AG04449 (cell line): ENCODE data around the gene BCLAF1.

Experiments
- CTCF ChIA-PET: fragments of 350-600 bp; formaldehyde crosslinking; extraction: SDS; loops from one replicate; lab custom pipeline; 2021; ENCODE audit warnings: antibody characterized with exemption; lab: Yijun Ruan, JAX
- POLR2A ChIA-PET: fragments of 400-600, 350-600 bp; formaldehyde crosslinking; extraction: SDS; loops from one replicate; lab custom pipeline; 2020; ENCODE audit warnings: antibody characterized with exemption, inconsistent platforms; lab: Yijun Ruan, JAX
- DNase-seq: peaks from one replicate; pipeline ENCODE4 v3.0.0-alpha.2; 2010; ENCODE audit warnings: low read depth, low spot score
- H3K4me3 ChIP-seq: 2 replicates; pipeline ENCODE4 v1.5.1; 2011; ENCODE audit warnings: low read depth, mild to moderate bottlenecking, control low read depth, low read length
- CTCF ChIP-seq: IDR thresholded peaks from one replicate; pipeline ENCODE4 v1.5.1; 2011; ENCODE audit warnings: mild to moderate bottlenecking, moderate library complexity, low read length, control low read depth, inconsistent platforms; ENCODE audit not compliant: insufficient read depth; ENCODE audit errors: missing control alignments

Gene BCLAF1

GRCh38 chr6:136250686-136251008 is 39.0 kb downstream of the BCLAF1 start:
- H3K4me3 ChIP-seq: peak overlapping the region; percentile 96
- no peak for DNase-seq
- CTCF ChIA-PET: interaction anchor here (0.8 to 1.5 kb wide), 6 partner anchors 11 to 745 kb away, joined by 3 to 5 read pairs (median 4); no protein-coding TSS in a partner anchor
- POLR2A ChIA-PET: interaction anchor here (0.6 to 1.7 kb wide), 4 partner anchors 24 to 752 kb away, joined by 3 to 11 read pairs (median 4); partner anchors contain the start of gene BCLAF1
- TF ChIP-seq CTCF: no peak

GRCh38 chr6:136249811-136250685 is 39.6 kb downstream of the BCLAF1 start, which contains the start of gene MTFR2:
MTFR2 (minus strand) TSS chr6:136250311; CDS start chr6:136249099, 1,212 bp downstream.
- no peak for TF ChIP-seq CTCF
- ChIA-PET CTCF (interaction anchor here (0.8 to 1.5 kb wide), 7 partner anchors 11 to 744 kb away, joined by 3 to 5 read pairs (median 3); no protein-coding TSS in a partner anchor), POLR2A (interaction anchor here (0.6 to 1.7 kb wide), 4 partner anchors 24 to 752 kb away, joined by 3 to 11 read pairs (median 4); partner anchors contain the start of gene BCLAF1)
- DNase-seq: peak; percentile 95
- peak within 1 kb of the TSS; percentile 96 for H3K4me3 ChIP-seq

- TF ChIP-seq CTCF: no peak
- no peak for DNase-seq
- peak overlapping the region; percentile 96 for H3K4me3 ChIP-seq
- CTCF ChIA-PET: interaction anchor here (0.9 kb wide), 1 partner anchor 23 kb away, joined by 3 read pairs; no protein-coding TSS in a partner anchor
- POLR2A ChIA-PET: interaction anchor here (1.7 kb wide), 1 partner anchor 751 kb away, joined by 5 read pairs; no protein-coding TSS in a partner anchor
Measured at GRCh38 chr6:136249336-136249735, 40.3 kb downstream of the BCLAF1 start.

GRCh38 chr6:136244061-136244616 is 45.5 kb downstream of the BCLAF1 start:
- ChIA-PET CTCF (interaction anchor here (0.6 to 1.5 kb wide), 4 partner anchors 10 to 738 kb away, joined by 3 to 10 read pairs (median 4); no protein-coding TSS in a partner anchor), POLR2A (no interaction called here)
- H3K4me3 ChIP-seq: no peak overlapping the region
- no peak for TF ChIP-seq CTCF
- peak; percentile 46 for DNase-seq

GRCh38 chr6:136236466-136237293 is 53.0 kb downstream of the BCLAF1 start:
- POLR2A ChIA-PET: no interaction called here
- no peak for DNase-seq
- CTCF ChIA-PET: interaction anchor here (0.6 to 8.6 kb wide), 2 partner anchors 10 to 784 kb away, joined by 3 to 77 read pairs; no protein-coding TSS in a partner anchor
- no peak overlapping the region for H3K4me3 ChIP-seq
- no peak for TF ChIP-seq CTCF
